ACHN (cell line): Measurements from ENCODE around the gene LAP3.
"Not testable (repeated sequence)": the region's sequence is repeated elsewhere in the genome, so short reads cannot be mapped to it uniquely, and the experiment has no call there.

ENCODE experiments used
- DNase-seq: peaks from one replicate; pipeline ENCODE4 v3.0.0-alpha.2; 2015
- in situ Hi-C: cut with HindIII; loops from 2 replicates; pipeline ENCODE4 v1.10.0; 2017; ENCODE audit warnings: low sequenced_read_pairs, low pct_ligation_motif_present, low pct_unique_long_range_greater_than_20kb

The LAP3 gene

DNA sequence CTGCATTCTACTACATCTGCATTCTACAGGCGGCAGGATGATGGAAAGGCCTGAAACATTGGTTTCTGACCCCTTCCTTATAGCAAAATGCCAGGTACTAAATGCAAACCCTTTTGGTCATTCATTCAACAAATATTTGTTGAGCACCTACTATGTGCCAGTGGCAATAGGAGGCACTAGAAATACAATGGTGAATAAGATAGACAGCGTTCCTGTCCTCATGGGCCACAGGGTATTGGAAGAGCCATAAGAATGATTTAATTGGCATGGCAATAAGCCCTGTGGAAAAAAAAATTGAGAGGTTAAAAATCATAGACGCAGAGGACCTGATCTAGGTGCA, 17.3 kb upstream of the LAP3 start:
- no peak for DNase-seq
- in situ Hi-C loops = no loop called here

DNA sequence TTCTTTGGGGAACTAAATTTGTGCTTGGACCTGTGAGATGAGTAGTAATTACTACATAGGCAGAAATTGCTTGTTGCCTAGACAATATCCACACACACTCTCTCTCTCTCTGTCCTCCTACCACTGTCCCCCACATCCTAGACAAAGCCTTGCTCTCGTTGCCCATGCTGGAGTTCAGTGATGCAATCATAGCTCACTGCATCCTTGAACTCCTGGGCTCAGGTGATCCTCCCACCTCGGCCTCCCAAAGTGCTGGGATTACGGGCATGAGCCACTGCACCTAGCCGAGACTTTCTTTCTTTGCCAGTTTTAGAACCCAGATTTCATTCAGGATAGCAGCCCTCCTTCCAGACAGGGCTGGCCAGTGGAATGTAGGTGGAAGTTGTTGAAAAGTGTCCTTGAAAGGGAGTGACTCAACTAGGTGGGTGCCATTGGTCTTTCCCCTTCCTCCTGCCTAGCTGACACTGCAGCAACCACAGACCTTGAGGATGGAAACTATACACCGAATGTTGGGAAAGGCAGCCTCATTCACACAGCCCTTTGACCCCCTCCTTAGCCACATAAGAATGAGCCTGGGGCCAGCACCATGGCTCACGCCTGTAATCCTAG, 16.8 kb upstream of the LAP3 start:
- in situ Hi-C loops = no loop called here
- no peak for DNase-seq

DNA sequence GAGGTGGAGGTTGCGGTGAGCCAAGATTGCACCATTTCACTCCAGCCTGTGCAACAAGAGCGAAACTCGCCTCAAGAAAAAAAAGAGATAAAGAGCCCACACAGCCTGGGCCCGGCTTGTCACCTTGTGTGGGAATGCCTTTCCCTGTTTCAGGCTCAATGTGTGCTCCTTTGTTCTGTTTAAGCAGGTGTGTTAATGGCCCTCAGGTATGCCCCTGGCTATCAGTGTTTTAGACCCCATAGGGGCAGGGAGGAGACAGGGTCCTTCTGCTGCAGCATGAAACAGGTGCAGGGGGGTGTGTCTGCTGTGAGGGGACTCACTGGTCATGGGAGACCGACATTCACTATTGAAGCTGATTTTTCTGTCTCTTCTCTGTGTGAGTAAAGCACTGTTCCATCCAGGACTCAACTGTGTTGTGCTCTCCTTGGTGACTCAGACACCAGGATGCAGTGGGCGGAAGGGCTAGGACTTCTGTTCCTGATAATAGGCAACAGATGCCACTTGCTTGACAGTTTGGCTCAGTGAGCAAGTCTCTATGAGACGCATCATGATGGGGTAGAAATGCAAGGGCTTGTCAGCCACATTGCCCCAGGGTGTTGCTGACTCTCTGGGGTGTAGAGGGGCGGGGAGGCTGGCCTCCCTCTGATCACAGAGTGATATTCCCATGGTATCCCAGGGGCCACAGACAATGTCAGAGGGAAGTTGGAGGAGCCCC, 15.6 kb upstream of the LAP3 start:
- in situ Hi-C loops = no loop called here
- no peak for DNase-seq

DNA sequence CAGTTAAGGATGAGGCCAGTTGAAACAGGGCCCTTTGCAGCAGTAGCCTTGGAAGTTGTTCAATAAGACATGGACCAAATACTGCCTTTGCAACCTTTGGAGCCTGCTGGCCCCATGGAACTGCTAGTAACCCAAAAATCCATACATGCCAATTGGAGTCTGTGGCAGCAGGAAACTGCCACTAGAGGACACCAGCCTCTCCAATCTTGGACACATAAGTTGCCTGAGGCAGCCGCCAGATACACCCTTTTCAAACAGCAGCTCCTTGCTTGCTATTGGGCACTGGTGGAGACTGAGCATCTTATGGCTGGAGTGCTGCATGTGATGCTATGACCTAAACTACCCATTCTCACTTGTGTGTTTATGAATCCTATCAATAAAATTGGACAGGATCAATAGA, 14.8 kb upstream of the LAP3 start:
- in situ Hi-C loops = no loop called here
- no peak for DNase-seq

DNA sequence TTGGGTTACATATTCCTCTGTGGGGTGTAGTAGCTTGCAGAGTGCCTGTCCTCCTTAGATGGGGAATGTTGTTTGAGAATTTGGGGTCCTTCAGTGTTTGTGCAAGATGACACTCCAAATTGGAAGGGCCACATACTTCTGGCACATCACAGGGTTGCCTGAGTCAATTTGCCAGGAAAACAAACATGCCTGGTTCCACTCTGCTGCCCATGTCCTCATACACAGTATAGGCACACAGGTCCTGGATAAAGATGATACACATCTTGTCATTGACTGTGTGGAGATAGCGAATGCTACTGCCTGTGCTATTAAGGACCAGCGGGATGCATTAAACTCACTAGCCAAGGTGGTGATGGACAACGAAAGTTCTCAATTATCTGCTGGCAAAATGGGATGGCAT, 11.2 kb upstream of the LAP3 start:
- in situ Hi-C loops = no loop called here
- no peak for DNase-seq

DNA sequence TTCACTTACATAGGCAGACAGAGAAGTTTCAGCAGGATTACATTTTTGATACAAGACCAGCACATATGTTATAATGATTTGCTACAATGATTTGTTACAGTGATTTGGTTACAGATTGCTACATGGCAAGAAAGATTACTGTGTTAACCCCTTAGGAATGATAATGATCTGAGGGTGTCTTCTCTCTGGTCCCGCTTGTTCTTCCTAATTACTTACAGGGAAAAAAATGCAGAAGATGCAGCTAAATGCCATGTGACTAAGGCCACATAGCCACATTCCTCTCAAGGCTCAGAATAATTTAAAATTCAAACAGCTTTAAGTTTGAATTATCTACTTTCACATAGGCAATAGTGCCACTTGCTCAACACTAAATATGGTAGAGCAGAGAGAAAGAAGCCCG, 9.7 kb upstream of the LAP3 start:
- DNase-seq = no peak
- in situ Hi-C loops = no loop called here

DNA sequence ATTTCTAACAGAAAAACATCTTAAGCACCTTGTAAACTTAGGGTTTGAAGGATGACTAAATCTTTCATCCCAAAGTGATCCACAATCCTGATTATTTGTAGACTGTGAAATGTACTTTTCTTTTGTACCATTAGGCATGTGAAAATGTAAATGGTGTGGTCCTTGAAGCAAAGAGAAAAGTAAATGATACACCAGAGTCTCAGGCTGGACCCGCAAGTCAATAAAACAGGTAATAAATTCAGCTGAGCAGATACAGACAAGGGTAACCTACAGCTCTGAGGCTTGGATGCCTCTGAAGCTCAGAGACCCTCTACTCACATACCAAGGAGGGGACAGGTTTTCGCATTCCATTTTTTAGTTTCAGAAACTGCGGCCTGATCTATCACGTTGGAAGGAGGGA, 2.8 kb upstream of the LAP3 start:
- no peak for DNase-seq
- in situ Hi-C loops = no loop called here

DNA sequence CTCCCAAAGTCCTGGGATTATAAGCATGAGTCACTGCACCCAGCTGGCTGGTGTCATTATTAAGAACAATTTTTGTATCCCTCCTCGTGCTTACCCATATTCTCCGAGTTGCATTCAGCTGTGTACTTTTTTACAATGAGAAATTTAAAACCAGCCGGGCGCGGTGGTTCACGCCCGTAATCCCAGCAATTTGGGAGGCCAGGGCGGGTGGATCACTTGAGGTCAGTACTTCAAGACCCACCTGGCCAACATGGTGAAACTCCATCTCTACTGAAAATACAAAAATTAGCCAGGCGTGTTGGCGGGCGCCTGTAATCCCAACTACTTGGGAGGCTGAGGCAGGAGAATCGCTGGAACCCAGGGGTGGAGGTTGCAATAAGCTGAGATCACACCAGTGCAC, 1.8 kb upstream of the LAP3 start:
- DNase-seq, in situ Hi-C loops: not testable (repeated sequence)

DNA sequence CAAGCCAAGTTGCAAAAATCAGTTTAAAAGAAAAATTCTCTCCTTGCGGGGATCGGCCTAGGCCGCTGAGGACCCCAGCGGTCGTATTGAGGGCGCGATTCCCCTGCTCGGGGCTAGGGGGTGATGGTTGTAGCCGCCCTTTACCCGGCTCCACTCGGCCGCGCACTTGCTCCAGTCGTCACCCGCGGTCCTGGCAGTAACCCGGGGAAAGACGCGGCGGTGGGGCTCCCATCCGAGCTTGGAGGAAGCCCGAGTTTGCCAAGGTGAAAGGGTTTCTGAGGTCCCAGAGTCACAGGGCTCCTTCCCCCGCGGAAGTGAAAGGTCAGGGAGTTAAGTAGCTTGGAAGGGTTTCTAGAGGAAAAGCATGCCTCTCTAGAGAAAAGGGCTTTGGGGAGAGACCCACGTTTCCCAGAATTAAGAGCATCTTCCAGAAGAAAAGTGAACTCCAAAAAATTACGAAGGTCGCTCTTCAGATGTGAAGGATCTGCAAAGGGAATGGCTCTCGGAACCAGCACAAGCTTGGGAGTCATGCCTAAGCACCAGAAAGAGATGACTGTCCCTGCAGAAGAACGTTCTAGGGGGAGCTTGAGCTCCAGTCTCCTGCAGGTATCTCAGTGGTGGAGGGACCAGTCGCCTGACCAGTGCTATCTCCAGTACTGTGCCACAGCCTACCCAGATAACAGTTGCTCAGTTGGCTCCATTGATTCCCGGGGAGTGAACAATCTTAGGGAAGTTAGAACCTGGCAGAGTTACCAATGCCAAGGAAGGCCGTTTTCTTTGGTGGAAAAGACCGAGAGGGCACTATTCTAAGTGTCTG, 875 bp downstream of the LAP3 start:
- in situ Hi-C loops = no loop called here

DNA sequence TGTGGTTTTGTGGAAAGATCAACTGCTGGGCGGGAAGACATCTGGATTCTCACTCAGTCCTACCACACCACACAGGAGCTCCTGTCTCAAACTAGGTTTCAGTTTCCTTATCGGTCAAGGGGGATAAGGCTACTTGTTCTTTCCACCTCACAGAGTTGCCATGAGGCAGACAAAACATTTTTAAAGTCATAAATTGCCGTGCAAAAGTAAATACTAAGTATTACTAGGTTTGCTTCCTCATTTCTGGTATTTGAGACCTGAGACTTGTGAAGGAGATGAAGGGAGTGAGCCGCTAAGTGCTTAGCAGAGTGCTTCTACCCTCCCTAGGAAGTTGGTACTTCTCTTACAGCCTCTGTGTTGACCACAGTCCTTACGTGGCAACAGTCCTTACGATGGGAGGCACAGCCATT, 1.5 kb downstream of the LAP3 start:
- in situ Hi-C loops = no loop called here
- peak; percentile 1 for DNase-seq

More for the DNA sequence above, 875 bp downstream of the LAP3 start:
- peak; percentile 33 for DNase-seq

DNA sequence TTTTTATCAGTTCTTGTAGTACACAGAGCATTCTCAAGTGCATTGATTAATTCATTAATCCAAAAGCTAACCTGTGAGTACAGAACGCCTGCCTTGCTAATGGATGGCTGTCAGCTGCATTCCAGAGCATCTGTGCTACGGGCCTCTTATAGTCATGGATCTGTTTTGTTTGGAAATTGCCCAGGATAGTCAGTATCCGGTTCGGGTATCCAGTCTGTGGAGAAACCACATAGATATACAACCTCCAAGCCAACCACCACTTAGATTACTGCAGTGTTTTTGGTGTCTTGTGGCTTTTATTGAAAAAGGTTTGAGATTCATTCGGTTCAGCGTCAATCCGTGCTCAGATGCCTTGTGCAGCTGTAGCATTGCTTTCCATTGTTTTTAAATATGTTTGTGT, 4.0 kb downstream of the LAP3 start:
- in situ Hi-C loops = no loop called here
- no peak for DNase-seq

DNA sequence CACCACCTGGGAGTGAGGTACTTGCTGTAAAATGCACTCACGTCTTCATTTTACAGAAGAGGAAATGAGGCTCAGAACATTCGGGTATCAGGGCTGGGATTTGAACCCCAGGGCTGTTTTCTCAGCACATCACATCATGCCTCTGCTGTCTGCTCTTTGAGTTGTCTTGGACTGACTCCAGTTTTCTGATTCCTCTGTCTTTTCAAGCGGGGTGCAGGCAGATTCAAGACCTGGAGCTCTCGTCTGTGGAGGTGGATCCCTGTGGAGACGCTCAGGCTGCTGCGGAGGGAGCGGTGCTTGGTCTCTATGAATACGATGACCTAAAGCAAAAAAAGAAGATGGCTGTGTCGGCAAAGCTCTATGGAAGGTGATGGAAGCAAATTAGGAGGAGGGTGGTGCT, 6.3 kb downstream of the LAP3 start:
- DNase-seq = no peak
- in situ Hi-C loops = no loop called here

DNA sequence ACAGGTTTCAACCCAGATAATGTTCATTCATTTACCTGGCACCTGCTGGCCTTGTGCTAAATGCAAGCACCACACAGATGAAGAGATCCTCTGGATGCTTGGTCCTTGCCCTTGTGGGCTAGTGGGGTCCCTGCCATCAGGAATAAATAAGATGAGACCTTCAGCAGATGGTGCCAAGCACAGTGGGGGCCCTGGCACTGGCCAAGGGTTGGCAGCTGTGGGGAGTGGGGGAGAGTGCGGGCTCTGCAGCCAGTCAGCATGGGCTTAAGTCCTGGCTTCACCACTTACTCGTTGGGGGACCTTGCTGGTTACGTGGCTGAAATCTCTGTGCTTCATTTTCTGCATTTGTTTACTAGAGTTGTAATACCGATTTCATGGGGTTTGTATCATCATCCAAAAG, 6.9 kb downstream of the LAP3 start:
- no peak for DNase-seq
- in situ Hi-C loops = no loop called here

DNA sequence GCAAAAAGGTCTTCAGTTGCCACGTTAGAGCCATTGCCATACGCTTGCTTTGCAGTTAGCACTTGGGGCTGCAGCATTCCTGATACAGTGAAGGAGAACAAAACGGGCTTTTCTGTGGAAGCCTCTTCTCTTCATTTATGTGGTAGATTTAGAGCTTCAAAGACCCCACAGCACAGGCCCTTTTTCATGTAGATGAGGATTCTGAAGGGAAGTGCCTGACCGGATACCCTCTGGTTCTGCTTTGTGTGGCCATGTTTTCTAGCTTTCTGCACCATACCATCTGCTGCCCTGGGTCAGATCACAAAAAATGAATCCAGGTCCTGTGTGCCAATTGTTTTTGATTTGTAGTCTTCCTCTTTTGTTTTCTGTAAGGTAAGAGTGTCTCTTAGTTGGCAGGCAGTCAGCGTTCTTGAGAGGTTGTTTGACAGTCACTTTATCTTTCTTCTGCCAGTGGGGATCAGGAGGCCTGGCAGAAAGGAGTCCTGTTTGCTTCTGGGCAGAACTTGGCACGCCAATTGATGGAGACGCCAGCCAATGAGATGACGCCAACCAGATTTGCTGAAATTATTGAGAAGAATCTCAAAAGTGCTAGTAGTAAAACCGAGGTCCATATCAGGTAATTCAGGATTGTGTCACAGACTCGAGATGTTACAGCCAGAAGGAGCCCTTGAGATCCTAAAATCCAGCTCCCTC, 7.7 kb downstream of the LAP3 start:
- in situ Hi-C loops = no loop called here

DNA sequence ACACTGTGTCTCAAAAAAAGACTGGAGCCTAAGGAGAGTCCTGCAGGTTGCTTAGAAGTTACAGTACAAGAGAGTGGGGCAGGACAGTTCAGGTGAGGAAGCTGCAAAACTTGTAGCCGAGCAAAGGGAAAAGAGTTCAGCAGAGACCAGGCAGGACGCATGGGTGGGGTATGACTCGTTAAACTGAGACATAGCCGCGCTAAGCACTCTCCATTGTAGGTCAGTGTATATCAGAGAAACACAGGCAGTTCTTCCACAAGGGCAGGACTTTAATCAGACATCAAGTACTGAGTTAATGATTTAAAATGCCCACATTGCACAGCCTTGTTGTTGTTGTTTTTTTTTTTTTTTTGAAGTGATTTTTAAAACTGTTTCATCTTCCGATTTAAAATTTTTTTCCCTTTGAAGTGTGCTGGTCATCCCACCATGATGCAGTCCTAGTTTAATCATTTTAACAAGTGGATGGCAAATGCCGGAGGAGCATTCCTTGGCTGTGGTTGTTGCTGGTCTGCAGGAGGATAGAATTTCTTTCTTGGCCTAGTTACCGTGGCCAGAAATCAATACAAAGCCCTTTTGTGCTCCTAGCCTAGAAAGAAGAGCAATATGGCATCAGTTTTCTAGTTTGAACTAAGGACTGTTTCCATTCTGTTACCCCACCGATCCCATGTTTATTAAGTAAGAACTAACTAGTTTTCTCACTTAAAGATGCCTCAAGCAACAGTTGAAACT, 10.3 kb downstream of the LAP3 start:
- DNase-seq = no peak
- in situ Hi-C loops = no loop called here

More for the DNA sequence above, 7.7 kb downstream of the LAP3 start:
- DNase-seq = no peak

DNA sequence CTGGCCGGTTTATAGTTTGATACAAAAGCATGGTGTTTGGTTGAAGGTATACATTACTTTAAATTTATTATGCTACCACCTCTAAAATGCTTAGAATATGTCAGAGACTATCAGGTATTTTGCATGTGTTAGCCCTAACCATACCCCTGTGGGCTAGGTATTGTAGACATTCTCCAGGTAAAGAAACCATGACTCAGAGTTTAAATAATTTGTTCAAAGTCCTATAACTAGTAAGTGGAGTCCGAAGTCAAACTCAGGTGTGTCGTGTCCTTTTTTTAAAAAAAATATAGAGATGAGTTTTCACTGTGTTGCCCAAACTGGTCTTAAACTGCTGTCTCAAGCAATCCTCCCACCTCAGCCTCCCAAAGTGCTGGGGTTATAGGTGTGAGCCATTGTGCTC, 12.4 kb downstream of the LAP3 start:
- no peak for DNase-seq
- in situ Hi-C loops = no loop called here

DNA sequence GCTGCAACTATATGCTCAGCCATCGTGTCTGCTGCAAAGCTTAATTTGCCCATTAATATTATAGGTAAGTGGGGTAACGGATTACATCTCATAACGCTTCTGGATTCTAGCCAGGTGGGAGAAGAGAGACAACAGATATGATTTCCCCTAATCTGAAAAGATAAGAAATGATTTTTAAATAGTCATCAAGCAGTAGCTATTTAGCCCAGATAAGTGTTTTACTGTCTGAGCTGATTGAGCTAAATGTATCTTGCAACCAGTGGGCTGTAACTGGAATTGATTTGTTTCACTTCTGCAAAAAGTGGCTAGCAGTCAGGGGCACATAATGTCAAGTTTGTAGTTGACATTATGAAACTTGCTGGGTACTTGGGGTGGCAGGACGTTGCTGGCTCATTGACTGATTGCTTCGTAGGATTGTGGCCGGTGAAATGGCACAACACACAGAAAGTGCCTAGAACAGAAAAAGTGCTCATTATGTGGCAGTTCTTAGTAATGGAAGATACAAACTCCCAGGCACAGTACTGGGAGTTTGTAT, 18.5 kb downstream of the LAP3 start:
- DNase-seq = no peak
- in situ Hi-C loops = no loop called here

DNA sequence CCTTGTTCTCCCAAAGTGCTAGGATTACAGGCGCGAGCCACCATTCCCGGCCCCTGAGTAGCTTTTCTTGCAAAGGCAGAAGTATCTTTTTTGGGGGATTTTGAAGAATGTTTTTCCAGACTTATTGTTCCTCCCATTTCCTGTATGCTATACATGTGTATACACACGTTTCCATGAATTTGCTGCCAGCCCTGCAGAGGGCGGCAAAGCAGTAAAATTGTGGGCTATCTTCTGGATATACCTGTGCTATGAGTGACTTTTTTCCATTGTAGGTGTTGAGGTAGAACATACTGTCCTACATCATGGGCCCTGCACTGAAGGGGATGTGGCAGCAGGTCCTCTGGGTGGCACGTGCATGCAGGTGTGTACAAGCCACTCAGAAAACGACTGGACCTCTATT, 20.5 kb downstream of the LAP3 start:
- DNase-seq = peak; percentile 28
- in situ Hi-C loops = no loop called here
